H7 (cell line): Measurements from ENCODE around the gene PARD3B. TPM values are rescaled to one million over a fixed set of nuclear protein-coding genes. Genes with fewer than 3 reads are reported as not detected.

Experiments used
- DNase-seq: peaks from one replicate; pipeline ENCODE4 v3.0.0; 2012
- H3K27me3 ChIP-seq: 2 replicates; pipeline ENCODE4 v1.6.0; 2011; ENCODE audit warnings: mild to moderate bottlenecking, low read length; ENCODE audit not compliant: control insufficient read depth, insufficient read depth
- H3K36me3 ChIP-seq: replicated peaks from 2 replicates; pipeline ENCODE4 v1.5.1; 2011; ENCODE audit warnings: low read length; ENCODE audit not compliant: control insufficient read depth, insufficient read depth
- H3K4me3 ChIP-seq: 2 replicates; pipeline ENCODE4 v1.5.1; 2011; ENCODE audit warnings: low read depth, mild to moderate bottlenecking, control low read depth, low read length, moderate library complexity; ENCODE audit not compliant: insufficient read depth
- total RNA-seq: library from RNA; depleted of rRNA; stranded (reverse); fragments of >200 nt; shearing (Covaris generic); gene quantifications from 2 replicates; pipeline ENCODE4 v1.2.3, GENCODE V29; 2014

The PARD3B gene
- total RNA-seq, 1 experiment from 2014 or later, result 2.3 TPM

GRCh38 chr2:205375461-205376448, 830.5 kb downstream of the PARD3B start:
- H3K27me3 ChIP-seq, result no peaks in the 10 kb centered on the region
- no peak for DNase-seq
- no peaks in the 10 kb centered on the region for H3K36me3 ChIP-seq
- no peak overlapping the region for H3K4me3 ChIP-seq

DNA sequence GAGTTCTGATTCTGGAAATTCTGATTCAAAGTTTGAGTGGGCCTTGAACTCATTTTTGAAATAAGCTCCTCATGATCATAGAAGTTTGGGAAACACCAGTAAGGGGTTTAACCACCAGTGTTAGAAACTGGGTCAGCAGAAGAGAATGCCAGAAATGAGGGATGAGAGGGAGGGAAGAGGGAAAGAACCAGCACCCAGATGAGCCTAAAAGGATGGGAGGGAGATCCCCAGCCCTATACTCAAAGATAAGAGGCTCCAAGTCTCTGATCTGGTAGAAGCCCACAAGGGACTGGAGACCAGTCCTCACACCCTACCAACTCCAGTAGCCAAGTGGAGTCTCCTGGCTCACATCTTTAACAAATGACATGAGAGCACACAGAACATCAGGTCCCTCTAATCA, 832.0 kb downstream of the PARD3B start:
- Histone ChIP-seq H3K27me3 (no peaks in the 10 kb centered on the region), H3K36me3 (no peaks in the 10 kb centered on the region), H3K4me3 (no peak overlapping the region)
- DNase-seq, result no peak

DNA sequence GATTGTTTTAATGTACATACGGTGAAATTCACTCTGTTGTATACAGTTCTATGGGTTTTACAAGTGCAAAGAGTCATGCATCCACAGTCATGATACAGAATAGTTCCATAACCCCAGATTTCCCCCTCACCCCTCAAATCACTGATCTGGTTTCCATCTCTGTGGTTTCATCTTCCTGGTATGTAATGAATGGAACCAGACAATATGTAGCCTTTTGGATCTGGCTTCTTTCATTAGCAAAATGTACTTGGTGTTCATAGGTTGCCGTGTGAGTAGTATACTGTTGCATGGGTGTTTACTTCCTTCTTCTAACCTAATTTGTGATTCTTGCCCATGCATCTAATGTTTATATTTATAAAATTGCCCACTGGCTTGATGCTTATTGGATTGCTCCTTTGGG, 838.3 kb downstream of the PARD3B start:
- no peak for DNase-seq
- Histone ChIP-seq H3K36me3 (no peaks in the 10 kb centered on the region), H3K27me3 (no peaks in the 10 kb centered on the region), H3K4me3 (no peak overlapping the region)

- Histone ChIP-seq H3K27me3 (no peaks in the 10 kb centered on the region), H3K4me3 (no peak overlapping the region), H3K36me3 (no peaks in the 10 kb centered on the region)
- no peak for DNase-seq
Measured at GRCh38 chr2:205386109-205386508, 840.8 kb downstream of the PARD3B start.

DNA sequence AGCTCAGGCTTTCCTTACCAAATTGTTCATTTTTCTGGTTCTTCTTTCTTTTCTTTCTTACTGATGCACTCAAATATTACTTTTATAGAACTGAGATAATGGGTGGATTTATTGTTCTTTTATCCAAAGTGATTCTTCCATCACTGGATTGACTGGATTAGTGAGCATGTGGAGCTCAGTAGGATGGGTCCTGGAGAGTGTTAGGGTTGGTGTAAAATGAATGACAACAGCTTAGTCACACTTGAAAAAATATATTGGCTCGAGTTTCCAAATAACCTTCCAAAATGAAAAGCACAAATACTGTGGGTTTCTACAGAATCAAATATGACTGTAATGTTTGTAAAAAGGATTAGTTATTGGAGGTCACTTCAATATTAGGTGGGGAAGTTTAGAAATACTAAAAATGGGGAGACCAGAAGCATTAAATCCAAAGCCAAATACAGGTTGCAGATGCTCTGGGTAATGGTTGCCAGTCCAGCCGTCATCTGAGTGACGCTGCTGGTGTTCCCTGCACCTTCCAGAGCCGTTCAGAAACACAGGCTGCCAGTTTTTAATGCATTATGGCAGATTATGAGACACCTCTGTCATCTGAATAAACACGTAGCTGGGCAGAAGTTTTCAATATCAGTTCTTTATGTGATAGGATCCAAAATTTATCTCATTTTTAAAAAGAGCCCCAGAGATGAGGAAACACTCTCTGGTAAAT, 842.2 kb downstream of the PARD3B start:
- no peaks in the 10 kb centered on the region for H3K27me3 ChIP-seq
- H3K4me3 ChIP-seq, result no peak overlapping the region
- DNase-seq, result no peak
- H3K36me3 ChIP-seq, result no peaks in the 10 kb centered on the region

DNA sequence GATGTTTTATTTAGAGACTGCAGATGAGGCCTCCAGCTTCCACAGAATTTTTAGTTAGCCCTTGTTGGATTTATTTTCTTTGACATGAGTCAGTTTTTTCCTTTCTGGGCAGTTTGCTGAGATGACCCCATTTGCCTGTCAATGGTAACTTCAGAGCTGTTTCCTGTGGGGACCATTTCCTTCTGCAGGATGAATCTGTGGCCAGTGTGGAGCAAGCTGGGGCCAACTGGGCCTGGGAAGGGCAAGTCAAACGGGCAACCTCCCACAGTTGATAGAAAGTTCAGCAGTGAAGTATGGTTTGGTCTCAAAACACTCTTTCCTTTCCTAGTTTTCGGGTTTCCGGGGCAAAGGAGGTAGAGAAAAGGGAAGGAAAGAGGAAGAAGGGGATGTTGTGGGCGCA, 845.6 kb downstream of the PARD3B start:
- no peak for DNase-seq
- no peaks in the 10 kb centered on the region for H3K36me3 ChIP-seq
- no peaks in the 10 kb centered on the region for H3K27me3 ChIP-seq
- no peak overlapping the region for H3K4me3 ChIP-seq

DNA sequence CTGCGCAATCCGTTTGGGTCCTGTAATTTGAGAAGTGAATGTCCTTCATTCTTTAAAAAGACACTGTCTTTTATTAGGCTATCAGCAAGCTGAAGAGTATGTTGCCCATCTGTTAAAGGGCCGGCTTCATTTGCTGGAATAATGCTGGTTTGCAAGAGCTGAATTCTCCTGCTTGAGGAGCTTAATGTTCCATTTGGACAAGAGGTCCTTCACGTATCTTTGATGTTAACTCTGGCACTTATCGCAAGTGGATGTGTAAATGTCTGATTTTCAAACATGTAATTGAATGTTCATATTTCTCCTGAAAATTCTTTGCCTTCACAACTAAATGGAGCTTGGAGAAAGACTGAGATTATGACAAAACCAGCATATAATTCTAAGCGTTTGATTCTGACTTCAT, 856.2 kb downstream of the PARD3B start:
- DNase-seq, result no peak
- H3K4me3 ChIP-seq, result no peak overlapping the region
- no peaks in the 10 kb centered on the region for H3K36me3 ChIP-seq
- H3K27me3 ChIP-seq, result no peaks in the 10 kb centered on the region

DNA sequence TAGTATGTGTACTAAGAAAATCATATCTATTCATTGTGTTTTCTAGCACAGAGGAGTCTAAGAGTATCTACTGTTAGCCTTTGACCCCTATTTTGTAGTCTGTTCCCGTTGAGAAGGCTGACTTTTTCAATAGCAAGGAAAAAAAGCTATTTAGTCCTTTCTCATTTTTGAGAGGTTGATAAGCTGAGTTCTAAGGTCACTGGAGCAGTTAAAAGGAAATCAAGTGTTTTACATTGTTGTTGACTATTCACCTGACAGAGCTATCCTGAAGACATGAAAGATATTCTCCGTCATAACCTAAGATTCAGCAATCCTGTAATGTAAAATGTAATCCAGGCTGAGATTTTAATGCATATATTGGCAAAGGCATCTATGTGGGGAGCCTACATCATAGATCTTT, 856.7 kb downstream of the PARD3B start:
- no peaks in the 10 kb centered on the region for H3K36me3 ChIP-seq
- no peak for DNase-seq
- H3K27me3 ChIP-seq, result no peaks in the 10 kb centered on the region
- H3K4me3 ChIP-seq, result no peak overlapping the region

DNA sequence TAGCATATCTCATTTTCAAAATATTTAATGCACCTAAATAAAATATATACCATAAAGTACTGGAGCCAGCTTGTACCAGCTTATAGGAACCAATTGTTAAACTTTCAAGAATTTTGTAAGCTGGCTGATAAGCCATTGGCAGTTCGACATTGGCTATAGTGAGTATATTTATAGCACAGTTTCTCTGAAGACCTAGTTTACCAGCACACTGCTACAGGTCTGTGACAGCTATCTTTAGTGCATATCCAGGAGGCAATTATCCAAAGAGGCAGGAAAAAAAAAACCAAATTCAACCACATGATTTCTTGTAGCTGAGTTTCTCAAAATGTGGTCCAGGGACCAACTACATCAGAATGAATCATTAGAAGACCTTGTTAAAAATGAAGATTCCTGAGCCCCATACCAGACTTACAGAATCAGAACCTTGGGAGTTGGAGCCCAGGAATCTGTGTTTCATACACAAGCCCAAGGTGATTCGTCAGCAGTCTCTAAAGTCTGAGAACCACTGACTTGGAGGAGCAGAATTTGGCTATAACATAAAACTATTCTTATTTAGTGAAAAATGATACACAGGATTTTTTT, 858.1 kb downstream of the PARD3B start:
- H3K4me3 ChIP-seq, result no peak overlapping the region
- H3K27me3 ChIP-seq, result no peaks in the 10 kb centered on the region
- no peak for DNase-seq
- H3K36me3 ChIP-seq, result no peaks in the 10 kb centered on the region

GRCh38 chr2:205405194-205405593, 859.9 kb downstream of the PARD3B start:
- Histone ChIP-seq H3K4me3 (no peak overlapping the region), H3K36me3 (no peaks in the 10 kb centered on the region), H3K27me3 (no peaks in the 10 kb centered on the region)
- no peak for DNase-seq

GRCh38 chr2:205405752-205406151, 860.5 kb downstream of the PARD3B start:
- H3K27me3 ChIP-seq, result no peaks in the 10 kb centered on the region
- no peaks in the 10 kb centered on the region for H3K36me3 ChIP-seq
- no peak for DNase-seq
- no peak overlapping the region for H3K4me3 ChIP-seq

DNA sequence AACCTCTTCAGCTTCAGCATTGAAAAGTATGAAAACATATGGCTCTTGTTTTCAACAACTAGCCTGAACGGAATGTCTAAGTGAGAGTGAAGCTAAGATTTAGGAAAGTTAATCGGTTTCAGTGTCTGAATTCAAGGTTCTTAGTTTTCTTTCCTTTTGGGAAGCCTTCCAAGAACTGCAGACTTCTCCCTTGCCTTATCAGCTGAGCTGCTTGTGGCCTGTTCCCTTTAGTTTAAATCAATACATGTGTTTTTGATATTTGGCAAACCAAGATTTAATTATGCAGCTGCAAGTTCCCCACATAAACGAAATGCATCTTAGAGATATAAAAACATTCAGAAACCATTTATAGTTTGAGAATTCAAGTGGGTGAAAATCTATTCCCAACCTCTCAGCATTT, 862.7 kb downstream of the PARD3B start:
- H3K36me3 ChIP-seq, result no peaks in the 10 kb centered on the region
- no peak for DNase-seq
- no peak overlapping the region for H3K4me3 ChIP-seq
- H3K27me3 ChIP-seq, result no peaks in the 10 kb centered on the region

DNA sequence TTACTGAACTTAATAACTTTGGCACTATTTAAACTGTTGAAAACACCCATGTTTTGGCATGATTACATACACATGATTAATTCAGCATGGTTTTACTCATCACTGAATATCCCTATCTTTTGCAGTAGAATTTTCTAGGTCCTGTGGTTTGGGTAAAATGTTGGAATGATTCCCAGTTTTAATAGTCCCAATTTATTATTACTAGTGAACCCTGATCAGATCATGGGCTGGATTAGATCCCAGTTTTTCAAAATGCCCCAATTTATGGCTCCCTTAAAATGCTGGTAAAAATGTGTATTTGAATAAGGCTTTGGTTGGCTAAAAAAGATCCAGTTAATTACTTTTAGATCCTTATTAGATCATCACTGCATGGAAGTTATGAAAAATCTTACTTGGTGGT, 863.4 kb downstream of the PARD3B start:
- DNase-seq, result no peak
- H3K27me3 ChIP-seq, result no peaks in the 10 kb centered on the region

DNA sequence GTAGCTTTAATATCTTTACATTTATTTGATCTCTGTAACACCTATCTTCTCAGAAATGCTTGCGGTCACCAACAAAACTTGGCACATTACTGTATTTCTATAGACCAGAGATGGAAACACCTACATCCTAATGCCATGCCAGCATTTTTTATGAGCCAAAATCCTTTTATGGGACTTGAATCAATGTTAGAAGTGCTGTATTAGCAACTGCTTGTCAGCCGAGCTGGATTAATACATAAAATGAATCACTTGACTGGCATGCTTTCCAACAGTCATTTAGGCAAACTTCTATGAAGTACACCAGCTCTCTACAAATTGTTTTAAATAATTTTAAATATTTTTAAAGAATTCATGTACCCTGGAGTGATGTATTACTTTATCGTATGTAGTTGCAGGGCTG, 864.1 kb downstream of the PARD3B start:
- Histone ChIP-seq H3K4me3 (no peak overlapping the region), H3K27me3 (no peaks in the 10 kb centered on the region), H3K36me3 (no peaks in the 10 kb centered on the region)
- no peak for DNase-seq

More for the DNA sequence above, 863.4 kb downstream of the PARD3B start:
- Histone ChIP-seq H3K36me3 (no peaks in the 10 kb centered on the region), H3K4me3 (no peak overlapping the region)

GRCh38 chr2:205411558-205411957, 866.3 kb downstream of the PARD3B start:
- DNase-seq, result no peak
- Histone ChIP-seq H3K27me3 (no peaks in the 10 kb centered on the region), H3K4me3 (no peak overlapping the region)

More at GRCh38 chr2:205411558-205411957, 866.3 kb downstream of the PARD3B start:
- no peaks in the 10 kb centered on the region for H3K36me3 ChIP-seq
